HG03457 (cell line): ENCODE results near the gene GDF11.
"Not testable (repeated sequence)": the region's sequence is repeated elsewhere in the genome, so short reads cannot be mapped to it uniquely, and the experiment has no call there.

Experiments
- ATAC-seq: cut with Tn5 transposase; IDR thresholded peaks from one replicate; pipeline ENCODE4 v1.9.1; 2021; ENCODE audit warnings: moderate number of reproducible peaks; ENCODE audit not compliant: unreplicated experiment

Gene GDF11

GRCh38 chr12:55737581-55738122 is 5.3 kb upstream of the GDF11 start:
- no peak for ATAC-seq

GRCh38 chr12:55738123-55739024 is 4.5 kb upstream of the GDF11 start:
- peak; percentile 66 for ATAC-seq

- no peak for ATAC-seq
Measured at GRCh38 chr12:55739025-55739378, 3.9 kb upstream of the GDF11 start.

GRCh38 chr12:55741931-55742680 is 816 bp upstream of the GDF11 start:
- no peak for ATAC-seq

- peak; percentile 37 for ATAC-seq
Measured at GRCh38 chr12:55743406-55744339, 751 bp downstream of the GDF11 start.

GRCh38 chr12:55744340-55745030 is 1.6 kb downstream of the GDF11 start:
- ATAC-seq = no peak

GRCh38 chr12:55745361-55746173 is 2.6 kb downstream of the GDF11 start:
- no peak for ATAC-seq

- no peak for ATAC-seq
Measured at GRCh38 chr12:55746174-55746912, 3.4 kb downstream of the GDF11 start.

GRCh38 chr12:55746913-55747231 is 4.0 kb downstream of the GDF11 start:
- no peak for ATAC-seq

- no peak for ATAC-seq
Measured at GRCh38 chr12:55748230-55748993, 5.5 kb downstream of the GDF11 start.

- no peak for ATAC-seq
Measured at GRCh38 chr12:55755246-55755645, 12.3 kb downstream of the GDF11 start.

- no peak for ATAC-seq
Measured at GRCh38 chr12:55757701-55758100, 14.8 kb downstream of the GDF11 start.

GRCh38 chr12:55758575-55758974 is 15.7 kb downstream of the GDF11 start:
- ATAC-seq = not testable (repeated sequence)

- no peak for ATAC-seq
Measured at GRCh38 chr12:55760663-55761062, 17.7 kb downstream of the GDF11 start.

GRCh38 chr12:55762646-55763045 is 19.7 kb downstream of the GDF11 start:
- no peak for ATAC-seq

- no peak for ATAC-seq
Measured at GRCh38 chr12:55765736-55766290, 22.9 kb downstream of the GDF11 start.

- ATAC-seq = no peak
Measured at GRCh38 chr12:55767156-55767555, 24.2 kb downstream of the GDF11 start.

GRCh38 chr12:55771736-55772135 is 28.8 kb downstream of the GDF11 start:
- ATAC-seq = no peak
